Measurements from ENCODE around the gene MCTP2. TPM values are rescaled to one million over a fixed set of nuclear protein-coding genes. Genes with fewer than 3 reads are reported as not detected.
A peak's percentile ranks its signal among the peaks of the same experiment; 100 is the strongest.

The MCTP2 gene
- total RNA-seq, 1 donor from 2014 or later = 58.9 TPM

DNA sequence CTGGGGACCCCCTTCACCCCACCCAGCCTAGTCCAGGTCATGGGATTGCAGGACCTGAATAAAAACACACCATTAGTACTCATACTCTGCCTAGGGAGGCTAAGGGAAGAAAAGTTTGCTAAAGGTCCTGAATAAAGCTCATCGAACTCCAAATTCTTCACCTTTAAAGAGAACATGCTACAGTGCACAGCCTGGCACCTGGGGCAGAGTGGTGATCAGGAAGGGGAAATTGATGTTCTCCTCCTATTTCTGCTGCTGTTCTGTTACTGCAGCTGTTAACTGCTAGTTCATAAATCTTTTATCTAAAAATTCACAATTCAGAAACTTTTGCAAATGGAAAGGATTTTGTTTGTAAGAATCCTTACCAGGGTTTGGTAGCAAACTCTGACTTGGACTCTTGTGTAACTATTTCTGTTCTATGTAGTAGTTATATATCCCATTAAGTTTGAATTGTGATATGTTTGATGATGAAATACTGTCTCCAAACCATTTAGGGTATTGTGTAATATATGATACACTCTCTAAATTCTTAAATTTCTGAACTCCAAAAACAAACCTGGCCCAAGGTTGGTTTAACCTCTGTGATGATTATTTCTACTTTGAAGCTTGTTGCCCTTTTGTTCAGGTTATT is 27.9 kb downstream of the MCTP2 start:
- Mint-ChIP-seq H3K27me3 (no peaks in the 10 kb centered on the region), H3K27ac (no peak overlapping the region), H3K9me3 (peaks cover 3% of the 10 kb centered on the region), H3K4me3 (no peak overlapping the region), H3K4me1 (peaks cover 38% of the 10 kb centered on the region), H3K36me3 (ENCODE audit: low read depth) (peaks cover 35% of the 10 kb centered on the region)
- DNase-seq = peak; percentile 34
- intact Hi-C loops (cut with micrococcal nuclease) = no loop called here

DNA sequence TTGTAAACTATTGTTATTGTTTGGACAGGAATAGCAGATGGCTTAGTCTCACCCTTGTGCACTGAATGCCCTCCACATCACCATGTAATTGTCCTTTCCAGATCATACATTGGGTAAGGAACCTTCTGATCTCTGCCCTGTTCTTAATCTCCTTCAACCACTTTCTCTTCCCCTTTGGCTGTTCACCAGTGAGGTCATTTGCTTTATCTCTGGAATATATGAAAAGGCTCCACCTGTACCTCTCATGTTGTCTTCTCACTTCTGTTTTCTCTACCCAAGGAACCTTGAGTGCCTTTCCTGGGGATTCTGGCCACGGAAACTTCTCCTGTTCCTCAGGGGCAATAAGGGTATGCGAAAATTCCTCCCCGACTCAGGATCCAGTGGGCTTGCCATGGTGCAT is 28.5 kb downstream of the MCTP2 start:
- Mint-ChIP-seq H3K4me1 (peaks cover 36% of the 10 kb centered on the region), H3K36me3 (ENCODE audit: low read depth) (peaks cover 34% of the 10 kb centered on the region), H3K27ac (no peak overlapping the region), H3K27me3 (no peaks in the 10 kb centered on the region), H3K4me3 (no peak overlapping the region), H3K9me3 (peaks cover 3% of the 10 kb centered on the region)
- DNase-seq = peak; percentile 52
- intact Hi-C loops (cut with micrococcal nuclease) = no loop called here

DNA sequence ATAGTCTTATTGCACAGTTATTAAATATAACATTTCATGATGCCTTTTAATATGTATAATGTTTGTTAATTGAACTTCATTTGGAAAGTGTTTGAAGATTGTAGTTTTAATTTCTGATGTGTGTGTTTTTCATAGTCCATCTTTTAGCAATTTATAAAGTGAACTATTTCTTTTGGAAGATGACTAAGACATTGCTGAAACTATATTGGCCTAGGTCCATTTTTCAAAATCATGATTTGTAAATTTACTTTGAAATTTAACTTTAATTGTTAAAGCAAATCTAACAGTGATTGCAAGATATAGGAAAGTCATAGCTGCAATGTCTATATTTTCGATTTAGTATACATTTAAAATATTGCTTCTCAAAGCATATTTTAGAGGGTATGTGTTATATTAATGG is 30.8 kb downstream of the MCTP2 start:
- Mint-ChIP-seq H3K27ac (no peak overlapping the region), H3K9me3 (peaks cover 3% of the 10 kb centered on the region), H3K4me1 (peaks cover 45% of the 10 kb centered on the region), H3K27me3 (no peaks in the 10 kb centered on the region), H3K4me3 (no peak overlapping the region), H3K36me3 (ENCODE audit: low read depth) (peaks cover 37% of the 10 kb centered on the region)
- DNase-seq = no peak
- intact Hi-C loops (cut with micrococcal nuclease) = no loop called here

DNA sequence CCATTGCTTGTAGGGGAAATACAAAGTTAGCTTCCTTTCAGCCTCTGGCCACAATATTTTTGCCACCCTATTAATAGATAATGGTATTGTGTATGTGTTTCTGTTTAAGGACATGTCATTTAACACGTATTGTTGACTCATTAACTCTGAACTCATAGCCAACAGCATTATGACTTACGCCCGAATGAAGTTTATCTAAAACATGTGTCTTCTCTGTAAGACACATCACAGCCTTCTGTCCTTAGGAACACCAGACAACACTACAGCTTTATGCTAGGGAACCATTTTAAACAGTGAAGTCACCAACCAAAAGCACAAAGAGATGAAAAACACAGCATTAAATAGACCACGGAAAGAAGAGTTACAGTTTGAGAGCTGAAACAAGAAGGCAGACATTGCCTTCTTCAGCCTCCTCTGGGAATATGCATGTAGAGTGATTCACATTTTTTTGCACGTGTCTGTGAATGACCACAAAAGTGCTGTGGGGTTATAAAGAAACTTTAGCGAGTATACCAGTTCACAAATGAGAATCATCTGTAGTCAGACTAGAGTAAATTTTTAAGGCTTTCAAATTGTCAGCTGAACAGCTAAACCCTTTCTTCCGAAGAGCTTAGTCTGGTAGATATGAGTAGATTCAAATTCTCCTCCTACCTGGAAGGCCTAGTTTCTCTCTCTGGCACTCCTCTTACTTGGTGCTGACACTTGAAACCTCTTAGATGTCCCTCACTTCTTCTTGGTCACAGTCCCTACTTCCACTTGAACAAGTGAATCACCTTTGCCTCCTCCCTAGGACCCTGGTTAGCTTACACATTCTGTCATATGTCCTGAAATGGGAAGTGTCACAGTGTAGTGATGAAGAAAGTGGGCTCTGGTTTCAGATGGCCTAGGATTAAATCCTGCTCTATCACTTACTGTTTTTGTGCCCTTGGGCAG is 32.2 kb downstream of the MCTP2 start:
- H3K4me3 Mint-ChIP-seq = no peak overlapping the region
- peaks cover 45% of the 10 kb centered on the region for H3K4me1 Mint-ChIP-seq

DNA sequence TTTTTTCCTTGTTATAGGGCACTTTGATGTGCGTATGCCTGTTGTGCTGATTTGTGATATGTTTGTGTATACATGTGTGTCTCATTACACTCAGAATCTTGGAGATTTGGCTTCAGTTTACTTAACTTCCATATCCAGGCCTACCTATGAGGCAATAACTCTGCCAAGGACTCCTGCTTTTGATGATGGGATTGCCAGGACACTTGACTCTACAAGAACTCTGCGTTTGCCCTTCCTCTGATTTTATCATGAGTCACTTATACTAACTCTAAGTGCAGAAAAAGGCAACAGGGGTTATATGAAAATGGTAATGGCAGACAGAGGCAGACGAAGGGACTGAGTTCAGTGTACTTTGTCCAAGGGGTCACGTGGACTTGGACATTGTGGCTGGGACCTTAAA is 33.6 kb downstream of the MCTP2 start:
- Mint-ChIP-seq H3K4me1 (peaks cover 36% of the 10 kb centered on the region), H3K27me3 (no peaks in the 10 kb centered on the region), H3K27ac (no peak overlapping the region), H3K36me3 (ENCODE audit: low read depth) (peaks cover 38% of the 10 kb centered on the region), H3K4me3 (no peak overlapping the region), H3K9me3 (peaks cover 3% of the 10 kb centered on the region)
- DNase-seq = peak; percentile 49
- intact Hi-C loops (cut with micrococcal nuclease) = no loop called here

More for the DNA sequence above, 32.2 kb downstream of the MCTP2 start:
- intact Hi-C loops (cut with micrococcal nuclease) = no loop called here
- H3K9me3 Mint-ChIP-seq = peaks cover 3% of the 10 kb centered on the region
- peak; percentile 54 for DNase-seq
- no peaks in the 10 kb centered on the region for H3K27me3 Mint-ChIP-seq
- peak overlapping the region; percentile 47 for H3K27ac Mint-ChIP-seq
- peaks cover 42% of the 10 kb centered on the region for H3K36me3 Mint-ChIP-seq (ENCODE audit: low read depth)

DNA sequence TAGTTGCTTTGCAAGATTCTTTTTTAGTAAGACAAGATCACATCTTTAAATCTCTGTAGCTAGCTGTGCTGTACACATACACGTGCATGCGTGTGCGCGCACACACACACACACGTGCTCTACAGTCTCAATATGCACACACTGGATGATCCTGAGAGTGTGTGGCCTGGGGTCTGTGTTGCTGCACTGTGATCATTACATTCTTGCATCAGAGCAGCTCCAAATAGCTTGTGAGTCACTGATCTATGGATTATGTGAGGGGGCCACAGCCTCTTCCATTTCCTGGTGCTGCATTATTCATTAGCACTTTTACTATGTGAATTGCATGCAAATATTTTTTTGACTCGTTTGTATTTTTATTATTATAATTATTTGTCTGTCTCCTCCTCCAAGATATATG is 34.6 kb downstream of the MCTP2 start:
- Mint-ChIP-seq H3K4me1 (peaks cover 32% of the 10 kb centered on the region), H3K27me3 (no peaks in the 10 kb centered on the region), H3K9me3 (peaks cover 2% of the 10 kb centered on the region), H3K36me3 (ENCODE audit: low read depth) (peaks cover 29% of the 10 kb centered on the region), H3K27ac (no peak overlapping the region), H3K4me3 (no peak overlapping the region)
- intact Hi-C loops (cut with micrococcal nuclease) = no loop called here
- DNase-seq = peak; percentile 34

DNA sequence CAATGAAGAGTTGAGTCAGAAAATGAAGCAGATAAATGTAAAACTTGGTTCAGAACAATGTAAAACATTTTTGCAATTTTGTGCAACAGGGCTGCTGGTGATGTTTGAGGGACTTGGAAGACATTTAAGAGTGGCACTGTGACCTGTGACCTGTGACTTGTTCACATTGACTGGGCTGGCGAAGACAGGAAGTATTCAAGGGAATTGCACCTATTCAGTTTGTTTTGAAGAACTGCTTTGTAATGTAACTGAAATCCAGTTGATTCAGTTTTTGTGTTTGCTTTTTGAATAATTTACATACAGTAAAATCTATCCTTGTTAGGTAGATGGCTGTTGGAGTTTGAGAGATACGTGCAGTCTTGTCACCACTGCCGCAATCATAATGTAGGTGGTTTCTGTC is 35.4 kb downstream of the MCTP2 start:
- Mint-ChIP-seq H3K27me3 (no peaks in the 10 kb centered on the region), H3K27ac (no peak overlapping the region), H3K36me3 (ENCODE audit: low read depth) (peaks cover 27% of the 10 kb centered on the region), H3K4me3 (no peak overlapping the region), H3K9me3 (no peaks in the 10 kb centered on the region), H3K4me1 (peaks cover 31% of the 10 kb centered on the region)
- intact Hi-C loops (cut with micrococcal nuclease) = no loop called here
- peak; percentile 44 for DNase-seq

DNA sequence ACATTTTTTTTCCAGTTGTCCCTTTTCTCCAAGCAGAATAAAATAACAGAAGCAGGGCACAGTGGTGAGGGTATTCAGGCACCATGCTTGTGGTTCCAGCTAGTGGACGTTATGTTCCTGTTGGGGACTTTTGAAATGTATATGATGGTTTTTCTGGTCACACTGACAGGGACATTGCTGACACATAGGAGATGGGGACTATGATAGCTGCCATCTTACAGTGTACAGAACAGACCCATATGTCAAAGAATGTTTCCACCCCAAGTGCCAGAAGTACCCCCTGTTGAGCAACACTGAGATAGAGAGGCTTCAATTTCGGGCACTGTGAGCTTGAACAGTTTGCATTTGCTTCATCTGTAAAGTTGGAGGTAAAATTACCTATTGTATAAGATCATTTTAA is 38.6 kb downstream of the MCTP2 start:
- Mint-ChIP-seq H3K9me3 (no peaks in the 10 kb centered on the region), H3K4me3 (no peak overlapping the region), H3K36me3 (ENCODE audit: low read depth) (peaks cover 24% of the 10 kb centered on the region), H3K27ac (no peak overlapping the region), H3K4me1 (peaks cover 29% of the 10 kb centered on the region), H3K27me3 (no peaks in the 10 kb centered on the region)
- no peak for DNase-seq
- intact Hi-C loops (cut with micrococcal nuclease) = no loop called here

DNA sequence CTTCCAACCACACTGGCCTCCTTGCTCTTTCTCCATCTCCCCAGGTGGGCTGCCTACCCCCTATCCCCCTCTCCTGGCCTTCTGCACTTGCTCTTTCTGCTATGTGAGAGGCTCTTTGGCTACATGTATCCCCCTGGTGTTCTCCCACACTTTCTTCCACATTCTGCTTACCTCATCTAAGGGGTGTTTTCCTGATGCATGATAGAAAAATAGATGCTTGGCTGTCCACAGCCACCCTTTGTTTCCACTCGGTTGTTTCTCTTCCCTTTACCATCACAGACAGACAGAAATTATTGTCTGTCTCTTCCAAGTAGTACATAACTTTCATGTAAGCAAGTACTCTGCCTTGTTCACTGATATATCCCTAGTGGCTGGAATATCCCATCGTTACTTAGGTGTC is 39.2 kb downstream of the MCTP2 start:
- H3K4me3 Mint-ChIP-seq = no peak overlapping the region

DNA sequence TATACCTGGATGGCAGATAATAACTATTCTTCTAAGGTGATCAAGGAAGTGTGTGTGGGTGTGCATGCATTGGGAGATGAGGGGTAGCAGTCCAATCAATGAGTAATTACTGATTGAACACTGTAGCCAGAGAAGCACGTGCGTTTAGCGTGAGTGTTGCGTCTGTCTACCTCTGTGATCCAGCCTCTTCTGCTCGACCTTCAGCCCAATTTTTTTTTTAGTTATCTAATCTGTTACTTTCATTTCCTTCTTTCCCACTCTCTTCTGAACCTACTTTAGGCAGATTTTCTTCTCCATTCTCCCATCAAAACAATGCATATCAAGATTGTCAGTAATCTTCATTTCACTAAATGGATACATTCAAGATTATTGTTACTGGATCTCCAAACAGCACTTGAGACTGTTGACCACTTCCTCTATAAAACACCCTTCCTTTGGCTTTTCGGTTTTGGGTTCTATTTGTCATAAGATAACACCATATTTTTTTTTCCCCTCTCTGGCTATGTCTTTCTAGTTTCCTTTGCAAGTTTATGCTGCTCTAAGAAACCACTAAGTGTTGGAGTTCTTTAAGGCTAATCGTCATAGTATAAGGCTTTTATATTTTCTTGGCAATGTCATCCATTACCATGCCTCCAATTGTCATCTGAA is 41.0 kb downstream of the MCTP2 start:
- peaks cover 14% of the 10 kb centered on the region for H3K36me3 Mint-ChIP-seq (ENCODE audit: low read depth)
- intact Hi-C loops (cut with micrococcal nuclease) = loop anchor here (1.0 to 2.0 kb wide), 5 partner anchors 14 to 98 kb away; partner anchors contain the start of gene MCTP2
- peaks cover 17% of the 10 kb centered on the region for H3K4me1 Mint-ChIP-seq
- H3K9me3 Mint-ChIP-seq = no peaks in the 10 kb centered on the region
- DNase-seq = no peak
- no peak overlapping the region for H3K27ac Mint-ChIP-seq
- no peaks in the 10 kb centered on the region for H3K27me3 Mint-ChIP-seq
- H3K4me3 Mint-ChIP-seq = no peak overlapping the region

More for the DNA sequence above, 39.2 kb downstream of the MCTP2 start:
- Mint-ChIP-seq H3K27me3 (no peaks in the 10 kb centered on the region), H3K27ac (no peak overlapping the region), H3K36me3 (ENCODE audit: low read depth) (peaks cover 23% of the 10 kb centered on the region), H3K4me1 (peaks cover 31% of the 10 kb centered on the region), H3K9me3 (no peaks in the 10 kb centered on the region)
- no peak for DNase-seq
- intact Hi-C loops (cut with micrococcal nuclease) = no loop called here

DNA sequence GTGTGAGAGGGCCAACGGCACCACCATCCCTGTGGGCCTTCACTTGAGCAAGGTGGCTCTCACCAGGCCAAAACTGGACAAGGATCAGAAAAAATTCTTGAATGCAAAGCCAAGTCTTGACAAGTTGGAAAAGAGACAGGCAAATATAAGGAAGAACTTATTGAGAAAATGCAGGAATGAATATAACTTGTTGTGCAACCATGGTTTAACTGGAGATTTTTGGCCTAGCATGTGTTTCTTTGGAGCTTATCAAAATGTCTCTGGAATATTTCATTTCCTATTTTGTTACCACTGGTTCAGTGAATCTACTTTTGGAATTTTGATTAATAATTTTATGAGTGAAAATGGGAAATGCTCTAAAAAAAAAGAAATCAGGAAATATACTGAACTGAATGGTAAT is 42.5 kb downstream of the MCTP2 start:
- DNase-seq = no peak
- H3K36me3 Mint-ChIP-seq (ENCODE audit: low read depth) = peaks cover 18% of the 10 kb centered on the region
- peak overlapping the region; percentile 18 for H3K27ac Mint-ChIP-seq
- H3K4me1 Mint-ChIP-seq = peaks cover 18% of the 10 kb centered on the region
- intact Hi-C loops (cut with micrococcal nuclease) = loop anchor here (2.0 kb wide), 2 partner anchors 13 to 67 kb away; no protein-coding TSS in a partner anchor
- H3K4me3 Mint-ChIP-seq = no peak overlapping the region
- no peaks in the 10 kb centered on the region for H3K27me3 Mint-ChIP-seq
- H3K9me3 Mint-ChIP-seq = no peaks in the 10 kb centered on the region

DNA sequence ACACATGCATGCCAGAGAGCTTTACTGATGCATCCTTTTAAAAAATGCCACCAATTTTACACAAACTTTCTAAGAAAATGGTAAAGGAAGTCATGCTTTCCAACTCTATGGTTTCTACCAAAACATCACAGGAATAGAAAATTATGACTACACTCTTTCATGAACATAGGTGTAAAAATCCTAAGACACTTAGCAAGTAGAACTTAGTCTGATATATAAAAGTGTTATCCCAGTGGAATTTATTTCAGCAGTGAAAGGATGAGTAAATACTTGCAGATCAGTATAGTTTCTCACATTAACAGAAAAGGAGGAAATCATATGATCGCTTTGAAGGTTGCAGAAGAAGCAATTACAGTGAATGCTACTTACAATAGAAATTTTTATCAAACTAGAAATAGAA is 43.4 kb downstream of the MCTP2 start:
- peaks cover 4% of the 10 kb centered on the region for H3K9me3 Mint-ChIP-seq
- peaks cover 26% of the 10 kb centered on the region for H3K4me1 Mint-ChIP-seq
- no peaks in the 10 kb centered on the region for H3K27me3 Mint-ChIP-seq
- DNase-seq = no peak
- intact Hi-C loops (cut with micrococcal nuclease) = no loop called here
- H3K4me3 Mint-ChIP-seq = no peak overlapping the region
- H3K27ac Mint-ChIP-seq = peak overlapping the region; percentile 30
- H3K36me3 Mint-ChIP-seq (ENCODE audit: low read depth) = peaks cover 23% of the 10 kb centered on the region

DNA sequence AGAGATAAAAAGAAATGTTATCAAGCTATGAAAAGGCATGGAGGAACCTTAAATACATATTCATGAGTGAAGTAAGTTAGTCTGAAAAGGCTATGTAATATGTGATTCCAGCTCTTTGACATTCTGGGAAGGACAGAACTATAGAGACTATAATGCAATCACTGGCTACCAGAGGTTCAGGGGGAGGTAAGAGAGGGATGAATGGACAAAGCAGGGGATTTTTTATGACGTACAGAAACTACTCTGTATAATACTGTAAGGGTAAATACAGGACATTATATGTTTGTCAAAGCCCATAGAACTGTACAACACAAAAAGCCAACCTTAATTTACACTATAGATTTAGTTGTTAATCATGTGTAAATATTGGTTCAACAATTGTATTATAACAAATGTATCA is 46.1 kb downstream of the MCTP2 start:
- Mint-ChIP-seq H3K36me3 (ENCODE audit: low read depth) (peaks cover 45% of the 10 kb centered on the region), H3K27me3 (no peaks in the 10 kb centered on the region), H3K4me1 (peaks cover 49% of the 10 kb centered on the region), H3K4me3 (no peak overlapping the region), H3K9me3 (peaks cover 18% of the 10 kb centered on the region), H3K27ac (no peak overlapping the region)
- DNase-seq = no peak
- intact Hi-C loops (cut with micrococcal nuclease) = no loop called here

DNA sequence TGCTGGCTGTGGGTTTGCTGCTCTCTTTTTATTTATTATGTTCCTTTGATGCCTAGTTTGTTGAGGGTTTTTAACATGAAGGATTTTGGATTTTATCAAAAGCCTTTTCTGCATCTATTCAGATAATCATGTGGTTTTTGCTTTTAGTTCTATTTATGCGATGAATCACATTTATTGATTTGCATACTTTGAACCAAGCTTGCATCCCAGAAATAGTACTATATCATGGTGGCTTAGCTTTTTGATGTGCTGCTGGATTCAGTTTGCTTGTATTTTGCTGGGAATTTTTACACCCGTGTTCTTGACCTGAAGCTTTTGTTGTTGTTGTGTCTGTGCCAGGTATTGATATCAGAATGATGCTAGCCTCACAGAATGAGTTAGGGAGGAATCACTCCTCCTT is 48.4 kb downstream of the MCTP2 start:
- Mint-ChIP-seq H3K4me1 (peaks cover 47% of the 10 kb centered on the region), H3K36me3 (ENCODE audit: low read depth) (peaks cover 55% of the 10 kb centered on the region), H3K9me3 (peaks cover 18% of the 10 kb centered on the region), H3K4me3 (peak overlapping the region; percentile 6), H3K27me3 (no peaks in the 10 kb centered on the region), H3K27ac (peak overlapping the region; percentile 64)
- intact Hi-C loops (cut with micrococcal nuclease) = no loop called here
- DNase-seq = no peak
